Effector memory CD4-positive, alpha-beta T cell (primary cell): ENCODE data around the gene TRERF1.
"Not testable (repeated sequence)": the region's sequence is repeated elsewhere in the genome, so short reads cannot be mapped to it uniquely, and the experiment has no call there.

Experiments used
- DNase-seq, 3 donors: peaks; one replicate each; pipeline ENCODE4 v3.0.0-alpha.2; 2020
- H3K27ac ChIP-seq: 2 replicates; pipeline ENCODE4 v1.7.0; 2013; ENCODE audit warnings: mild to moderate bottlenecking, low read length, moderate library complexity; ENCODE audit not compliant: insufficient read depth, poor library complexity, severe bottlenecking
- H3K27me3 ChIP-seq: replicated peaks from 2 replicates; pipeline ENCODE4 v1.7.0; 2013; ENCODE audit warnings: mild to moderate bottlenecking, low read length; ENCODE audit not compliant: insufficient read depth, control insufficient read depth, poor library complexity, severe bottlenecking
- H3K36me3 ChIP-seq: 2 replicates; pipeline ENCODE4 v1.7.0; 2013; ENCODE audit warnings: mild to moderate bottlenecking, low read length, moderate library complexity; ENCODE audit not compliant: control insufficient read depth, insufficient read depth
- H3K4me1 ChIP-seq: 2 replicates; pipeline ENCODE4 v1.7.0; 2013; ENCODE audit warnings: low read length, mild to moderate bottlenecking; ENCODE audit not compliant: control insufficient read depth, insufficient read depth, poor library complexity, severe bottlenecking
- H3K4me3 ChIP-seq: 2 replicates; pipeline ENCODE4 v1.7.0; 2013; ENCODE audit warnings: low read length, low read depth, mild to moderate bottlenecking; ENCODE audit not compliant: insufficient read depth, poor library complexity, severe bottlenecking
- H3K9me3 ChIP-seq: 2 replicates; pipeline ENCODE4 v1.7.0; 2013; ENCODE audit warnings: mild to moderate bottlenecking, low read length, moderate library complexity; ENCODE audit not compliant: control insufficient read depth

TRERF1 gene

GRCh38 chr6:42450477-42451332 is 1.0 kb downstream of the TRERF1 start:
- Histone ChIP-seq H3K27me3 (no peaks in the 10 kb centered on the region), H3K4me3 (peak overlapping the region; percentile 95), H3K27ac (peak overlapping the region; percentile 54), H3K36me3 (no peaks in the 10 kb centered on the region), H3K4me1 (peaks cover 15% of the 10 kb centered on the region), H3K9me3 (no peaks in the 10 kb centered on the region)
- DNase-seq = peak in 1 of 3 donors; percentile 6

- peak overlapping the region; percentile 54 for H3K27ac ChIP-seq
- no peaks in the 10 kb centered on the region for H3K9me3 ChIP-seq
- DNase-seq = no peak
- peak overlapping the region; percentile 95 for H3K4me3 ChIP-seq
- no peaks in the 10 kb centered on the region for H3K36me3 ChIP-seq
- peaks cover 17% of the 10 kb centered on the region for H3K4me1 ChIP-seq
- H3K27me3 ChIP-seq = no peaks in the 10 kb centered on the region
Measured at GRCh38 chr6:42449917-42450476, 1.7 kb downstream of the TRERF1 start.

- Histone ChIP-seq H3K4me3 (peak overlapping the region; percentile 95), H3K4me1 (peaks cover 17% of the 10 kb centered on the region), H3K36me3 (no peaks in the 10 kb centered on the region), H3K9me3 (no peaks in the 10 kb centered on the region), H3K27me3 (no peaks in the 10 kb centered on the region), H3K27ac (peak overlapping the region; percentile 9)
- DNase-seq = no peak
Measured at GRCh38 chr6:42448927-42449659, 2.6 kb downstream of the TRERF1 start.

GRCh38 chr6:42448391-42448790 is 3.3 kb downstream of the TRERF1 start:
- H3K4me1 ChIP-seq = peaks cover 14% of the 10 kb centered on the region
- H3K4me3 ChIP-seq = peak overlapping the region; percentile 29
- H3K9me3 ChIP-seq = no peaks in the 10 kb centered on the region
- no peaks in the 10 kb centered on the region for H3K36me3 ChIP-seq
- H3K27me3 ChIP-seq = no peaks in the 10 kb centered on the region
- DNase-seq = no peak
- H3K27ac ChIP-seq = no peak overlapping the region

- no peak overlapping the region for H3K4me3 ChIP-seq
- no peak overlapping the region for H3K27ac ChIP-seq
- no peaks in the 10 kb centered on the region for H3K9me3 ChIP-seq
- DNase-seq = no peak
- no peaks in the 10 kb centered on the region for H3K27me3 ChIP-seq
- peaks cover 22% of the 10 kb centered on the region for H3K4me1 ChIP-seq
- H3K36me3 ChIP-seq = no peaks in the 10 kb centered on the region
Measured at GRCh38 chr6:42446996-42447395, 4.7 kb downstream of the TRERF1 start.

- Histone ChIP-seq H3K27ac (peak overlapping the region; percentile 11), H3K27me3 (no peaks in the 10 kb centered on the region), H3K4me3 (no peak overlapping the region), H3K9me3 (no peaks in the 10 kb centered on the region), H3K36me3 (no peaks in the 10 kb centered on the region), H3K4me1 (peaks cover 28% of the 10 kb centered on the region)
- no peak for DNase-seq
Measured at GRCh38 chr6:42446370-42446769, 5.4 kb downstream of the TRERF1 start.

- not testable (repeated sequence) for H3K36me3 ChIP-seq, H3K9me3 ChIP-seq, DNase-seq, H3K4me3 ChIP-seq, H3K27me3 ChIP-seq
- H3K27ac ChIP-seq = peak overlapping the region; percentile 11
- peaks cover 31% of the 10 kb centered on the region for H3K4me1 ChIP-seq
Measured at GRCh38 chr6:42445955-42446354, 5.8 kb downstream of the TRERF1 start.

GRCh38 chr6:42443312-42444060 is 8.2 kb downstream of the TRERF1 start:
- H3K27ac ChIP-seq = peak overlapping the region; percentile 20
- no peaks in the 10 kb centered on the region for H3K36me3 ChIP-seq
- peak overlapping the region; percentile 22 for H3K4me3 ChIP-seq
- H3K9me3 ChIP-seq = no peaks in the 10 kb centered on the region
- DNase-seq = no peak
- H3K4me1 ChIP-seq = peaks cover 31% of the 10 kb centered on the region
- no peaks in the 10 kb centered on the region for H3K27me3 ChIP-seq

GRCh38 chr6:42441697-42442081 is 10.0 kb downstream of the TRERF1 start:
- Histone ChIP-seq H3K27me3 (no peaks in the 10 kb centered on the region), H3K9me3 (no peaks in the 10 kb centered on the region), H3K36me3 (no peaks in the 10 kb centered on the region), H3K4me3 (peak overlapping the region; percentile 24), H3K27ac (peak overlapping the region; percentile 12), H3K4me1 (peaks cover 26% of the 10 kb centered on the region)
- DNase-seq = no peak
